NB4 (cell line): Measurements from ENCODE around the gene TBX4.

Source experiments
- MAX ChIP-seq: IDR thresholded peaks from 2 replicates; pipeline ENCODE4 v1.6.1; 2011; ENCODE audit warnings: low read depth, low read length
- MYC ChIP-seq: IDR thresholded peaks from 2 replicates; pipeline ENCODE4 v1.6.1; 2011; ENCODE audit warnings: low read depth, low read length
- POLR2A ChIP-seq: IDR thresholded peaks from 2 replicates; pipeline ENCODE4 v1.6.1; 2011; ENCODE audit warnings: mild to moderate bottlenecking; ENCODE audit not compliant: insufficient read length; ENCODE audit errors: extremely low read depth
- TF ChIP-seq, protein P1 (sequence below): IDR thresholded peaks from one replicate; pipeline ENCODE4 v1.5.1; 2012; ENCODE audit warnings: low read depth, low read length

DNA sequence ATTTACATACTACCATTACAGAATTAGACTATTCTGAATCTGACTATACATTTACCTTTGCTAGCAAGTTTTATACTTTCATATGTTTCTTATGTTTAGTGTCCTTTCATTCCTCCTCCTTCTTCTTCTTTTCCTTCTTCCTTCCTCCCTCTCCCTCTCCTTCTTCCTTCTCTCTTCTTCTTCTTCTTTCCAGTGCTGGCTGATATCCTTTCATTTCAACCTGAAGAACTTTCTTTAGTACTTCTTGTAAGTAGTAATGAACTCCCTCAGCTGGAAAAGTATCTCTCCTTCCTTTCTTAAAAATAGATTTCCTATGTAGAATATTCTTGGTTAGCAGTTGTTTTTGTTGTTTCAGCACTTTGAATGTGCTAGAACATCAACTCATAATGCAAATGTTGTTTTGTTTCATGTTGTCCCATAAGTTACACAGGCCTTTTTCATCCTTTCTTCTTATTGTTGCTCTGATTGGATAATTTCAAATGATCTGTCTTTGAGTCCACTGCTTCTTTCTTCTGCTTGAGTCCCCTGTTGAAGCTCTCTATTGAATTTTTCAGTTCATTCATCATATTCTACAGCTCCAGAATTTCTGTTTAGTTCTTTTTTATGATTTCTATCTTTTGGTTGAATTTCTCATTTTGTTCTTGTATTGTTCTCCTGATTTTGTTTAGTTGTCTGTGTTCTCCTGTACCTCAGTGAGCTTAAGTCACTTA is 15.1 kb upstream of the TBX4 start:
- TF ChIP-seq, protein P1, sequence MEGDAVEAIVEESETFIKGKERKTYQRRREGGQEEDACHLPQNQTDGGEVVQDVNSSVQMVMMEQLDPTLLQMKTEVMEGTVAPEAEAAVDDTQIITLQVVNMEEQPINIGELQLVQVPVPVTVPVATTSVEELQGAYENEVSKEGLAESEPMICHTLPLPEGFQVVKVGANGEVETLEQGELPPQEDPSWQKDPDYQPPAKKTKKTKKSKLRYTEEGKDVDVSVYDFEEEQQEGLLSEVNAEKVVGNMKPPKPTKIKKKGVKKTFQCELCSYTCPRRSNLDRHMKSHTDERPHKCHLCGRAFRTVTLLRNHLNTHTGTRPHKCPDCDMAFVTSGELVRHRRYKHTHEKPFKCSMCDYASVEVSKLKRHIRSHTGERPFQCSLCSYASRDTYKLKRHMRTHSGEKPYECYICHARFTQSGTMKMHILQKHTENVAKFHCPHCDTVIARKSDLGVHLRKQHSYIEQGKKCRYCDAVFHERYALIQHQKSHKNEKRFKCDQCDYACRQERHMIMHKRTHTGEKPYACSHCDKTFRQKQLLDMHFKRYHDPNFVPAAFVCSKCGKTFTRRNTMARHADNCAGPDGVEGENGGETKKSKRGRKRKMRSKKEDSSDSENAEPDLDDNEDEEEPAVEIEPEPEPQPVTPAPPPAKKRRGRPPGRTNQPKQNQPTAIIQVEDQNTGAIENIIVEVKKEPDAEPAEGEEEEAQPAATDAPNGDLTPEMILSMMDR, result no peak
- no peak for TF ChIP-seq POLR2A
- no peak for TF ChIP-seq MAX
- no peak for TF ChIP-seq MYC
